ENCODE measurements around the gene PAK4. TPM values are rescaled to one million over a fixed set of nuclear protein-coding genes. Genes with fewer than 3 reads are reported as not detected.

The PAK4 gene
- polyA plus RNA-seq (2012; ENCODE audit: insufficient read length, low read depth): 47.3 TPM

DNA sequence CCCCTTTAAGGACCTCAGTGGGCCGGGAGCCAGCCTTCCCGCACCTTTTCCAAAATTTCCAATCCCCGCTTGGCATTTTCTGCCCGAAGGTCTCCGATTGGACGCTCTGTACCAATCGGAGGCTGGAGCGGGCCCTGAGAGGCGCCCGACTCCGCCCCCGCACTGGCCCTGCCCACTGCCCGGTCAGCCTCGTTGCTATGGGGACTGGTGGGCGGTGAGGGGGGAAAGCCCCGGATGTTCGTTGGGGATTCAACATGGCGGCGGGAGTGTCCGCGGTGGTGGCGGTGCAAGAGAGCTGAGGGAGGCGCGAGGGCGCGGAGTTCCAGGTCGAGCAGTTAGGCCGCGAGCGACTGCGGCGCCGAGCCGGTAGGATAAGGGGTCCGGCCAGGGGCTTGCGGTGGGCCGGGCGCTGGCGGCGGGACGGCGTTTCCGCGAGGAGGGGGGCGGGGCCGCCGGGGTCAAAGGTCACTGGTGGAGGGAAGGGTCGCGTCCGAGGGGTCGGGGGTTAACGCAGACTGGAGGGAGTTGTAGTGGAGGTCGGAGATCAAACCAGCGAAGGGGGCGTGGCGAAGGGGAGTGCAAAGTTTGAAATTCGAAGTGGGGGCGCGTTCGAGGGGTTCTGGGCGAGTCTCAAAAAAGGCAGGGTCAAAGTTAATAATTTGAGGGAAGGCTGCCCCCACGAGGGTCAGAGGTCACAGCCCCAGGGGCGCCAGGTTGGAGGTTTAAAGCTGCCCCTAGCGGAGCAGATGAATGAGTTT lies at the start of gene PAK4:
TSS of gene PAK4 (plus strand) at position 233 of the 758 bp plus-strand sequence. CDS start 43,768 bp downstream, outside the sequence.
- TF ChIP-seq SIN3A (IDR thresholded peaks at IDR 0.05; ENCODE audit: borderline replicate concordance, insufficient read depth, low read length) (no peak; the same call in 1 of the 2 replicates), TAF1 (IDR thresholded peaks at IDR 0.05; ENCODE audit: borderline replicate concordance, insufficient read depth, low read length) (peak; percentile 69; the same call in 1 of the 2 replicates), POLR2AphosphoS5 (IDR thresholded peaks at IDR 0.05; ENCODE audit: low read depth, low read length) (peak; percentile 60; the same call in 1 of the 2 replicates)

DNA sequence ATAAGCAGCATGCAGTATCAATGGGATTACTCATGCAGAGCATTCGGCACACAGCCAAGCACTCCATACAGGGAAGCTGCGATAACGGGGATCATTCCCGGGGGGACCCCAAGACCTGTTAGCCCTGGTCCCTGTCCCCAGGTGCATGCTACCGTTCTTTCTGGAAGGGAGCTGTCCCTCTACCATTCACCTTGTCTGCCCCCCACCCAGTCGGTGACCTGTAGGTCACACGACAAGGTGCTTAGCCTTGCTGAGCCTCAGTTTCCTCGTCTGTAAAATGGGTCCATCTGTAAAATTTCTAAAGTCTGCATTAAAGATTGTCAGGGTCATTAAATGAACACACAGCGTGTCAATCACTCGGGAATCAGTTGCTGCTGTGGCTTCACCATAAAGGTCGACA lies 48.3 kb upstream of the PAK4 start:
- TF ChIP-seq POLR2AphosphoS5 (IDR thresholded peaks at IDR 0.05; ENCODE audit: low read depth, low read length) (no peak), FOXP2 (optimal IDR thresholded peaks at IDR 0.05; ENCODE audit: borderline replicate concordance, extremely low read depth, extremely low read length, insufficient read depth) (no peak), REST (IDR thresholded peaks at IDR 0.05; ENCODE audit: insufficient read depth in 1 of 2, low read depth in 2 of 2, low read length in 2 of 2) (no peak), SIN3A (IDR thresholded peaks at IDR 0.05; ENCODE audit: borderline replicate concordance, insufficient read depth, low read length) (no peak), TAF1 (IDR thresholded peaks at IDR 0.05; ENCODE audit: borderline replicate concordance, insufficient read depth, low read length) (no peak)

GRCh38 chr19:39078436-39079200 lies 47.0 kb upstream of the PAK4 start:
- TF ChIP-seq FOXP2 (optimal IDR thresholded peaks at IDR 0.05; ENCODE audit: borderline replicate concordance, extremely low read depth, extremely low read length, insufficient read depth): no peak
- TF ChIP-seq POLR2AphosphoS5 (IDR thresholded peaks at IDR 0.05; ENCODE audit: low read depth, low read length): no peak

DNA sequence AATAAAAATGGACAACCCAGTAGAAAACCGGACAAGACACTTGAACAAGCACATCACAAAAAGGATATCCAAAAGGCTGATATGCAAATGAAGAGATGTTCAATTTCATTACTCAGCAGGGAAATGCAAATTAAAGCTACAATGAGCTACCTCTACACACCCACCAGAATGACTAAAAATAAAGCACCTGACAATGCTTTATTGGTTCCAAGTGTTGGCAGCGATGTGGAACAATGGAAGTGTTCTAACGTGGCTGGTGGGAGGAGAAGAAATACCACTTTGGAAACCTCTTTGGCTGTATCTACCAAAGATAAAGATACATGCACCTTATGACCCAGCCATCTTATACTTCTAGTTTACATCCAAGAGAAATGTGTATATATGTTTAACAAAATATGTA lies 45.2 kb upstream of the PAK4 start:
- TF ChIP-seq FOXP2 (optimal IDR thresholded peaks at IDR 0.05; ENCODE audit: borderline replicate concordance, extremely low read depth, extremely low read length, insufficient read depth) (no peak), SIN3A (IDR thresholded peaks at IDR 0.05; ENCODE audit: borderline replicate concordance, insufficient read depth, low read length) (no peak), REST (IDR thresholded peaks at IDR 0.05; ENCODE audit: insufficient read depth in 1 of 2, low read depth in 2 of 2, low read length in 2 of 2) (no peak), POLR2AphosphoS5 (IDR thresholded peaks at IDR 0.05; ENCODE audit: low read depth, low read length) (no peak), TAF1 (IDR thresholded peaks at IDR 0.05; ENCODE audit: borderline replicate concordance, insufficient read depth, low read length) (no peak)

DNA sequence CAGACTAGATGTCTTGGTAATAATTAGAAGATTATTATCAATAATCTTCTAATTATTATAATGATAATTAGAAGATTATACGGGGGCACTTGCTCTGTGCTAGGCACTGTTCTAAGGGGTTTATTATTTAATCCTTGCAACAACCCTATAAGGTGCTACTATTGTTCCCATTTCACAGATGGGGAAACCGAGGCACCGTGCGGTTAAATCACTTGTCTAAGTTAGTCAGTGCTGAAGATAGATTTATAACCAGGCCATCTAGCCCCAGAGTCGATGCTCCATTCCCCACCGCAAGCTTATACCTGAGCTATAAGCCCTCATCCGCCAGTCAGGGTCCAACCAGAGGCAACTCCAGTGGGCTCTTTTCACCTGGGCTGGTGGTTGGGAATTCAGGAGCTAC lies 43.4 kb upstream of the PAK4 start:
- TF ChIP-seq FOXP2 (optimal IDR thresholded peaks at IDR 0.05; ENCODE audit: borderline replicate concordance, extremely low read depth, extremely low read length, insufficient read depth) (no peak), TAF1 (IDR thresholded peaks at IDR 0.05; ENCODE audit: borderline replicate concordance, insufficient read depth, low read length) (no peak), SIN3A (IDR thresholded peaks at IDR 0.05; ENCODE audit: borderline replicate concordance, insufficient read depth, low read length) (no peak), POLR2AphosphoS5 (IDR thresholded peaks at IDR 0.05; ENCODE audit: low read depth, low read length) (no peak), REST (IDR thresholded peaks at IDR 0.05; ENCODE audit: insufficient read depth in 1 of 2, low read depth in 2 of 2, low read length in 2 of 2) (no peak)
